HuH-7 (cell line): ENCODE measurements around the gene HIBCH.
"Not testable (repeated sequence)": the region's sequence is repeated elsewhere in the genome, so short reads cannot be mapped to it uniquely, and the experiment has no call there.

Experiments used
- DNase-seq: peaks from one replicate; pipeline ENCODE4 v3.0.0; 2011; ENCODE audit warnings: low spot score

HIBCH gene

GRCh38 chr2:190235551-190236075 lies 84.0 kb downstream of the HIBCH start:
- DNase-seq, result no peak

GRCh38 chr2:190235101-190235500 lies 84.5 kb downstream of the HIBCH start:
- DNase-seq, result no peak

GRCh38 chr2:190223989-190224388 lies 95.6 kb downstream of the HIBCH start:
- not testable (repeated sequence) for DNase-seq

GRCh38 chr2:190222745-190223144 lies 96.9 kb downstream of the HIBCH start:
- DNase-seq, result not testable (repeated sequence)

- DNase-seq, result no peak
Measured at GRCh38 chr2:190221429-190221828, 98.2 kb downstream of the HIBCH start.

GRCh38 chr2:190219186-190219585 lies 100.4 kb downstream of the HIBCH start:
- DNase-seq, result no peak

- no peak for DNase-seq
Measured at GRCh38 chr2:190217616-190218015, 102.0 kb downstream of the HIBCH start.

GRCh38 chr2:190216829-190217228 lies 102.8 kb downstream of the HIBCH start:
- DNase-seq, result no peak

- no peak for DNase-seq
Measured at GRCh38 chr2:190215620-190216019, 104.0 kb downstream of the HIBCH start.

- no peak for DNase-seq
Measured at GRCh38 chr2:190214426-190215194, 105.0 kb downstream of the HIBCH start.

- DNase-seq, result no peak
Measured at GRCh38 chr2:190213441-190214335, 105.9 kb downstream of the HIBCH start.

GRCh38 chr2:190210471-190210870 lies 109.2 kb downstream of the HIBCH start:
- DNase-seq, result no peak

- no peak for DNase-seq
Measured at GRCh38 chr2:190209559-190209958, 110.1 kb downstream of the HIBCH start.

- DNase-seq, result no peak
Measured at GRCh38 chr2:190207930-190208329, 111.7 kb downstream of the HIBCH start.

GRCh38 chr2:190205657-190206056 lies 114.0 kb downstream of the HIBCH start:
- DNase-seq, result no peak

GRCh38 chr2:190202604-190203003 lies 117.0 kb downstream of the HIBCH start:
- no peak for DNase-seq

- no peak for DNase-seq
Measured at GRCh38 chr2:190202018-190202417, 117.6 kb downstream of the HIBCH start.

GRCh38 chr2:190200603-190201002 lies 119.0 kb downstream of the HIBCH start:
- DNase-seq, result no peak

- no peak for DNase-seq
Measured at GRCh38 chr2:190199530-190199929, 120.1 kb downstream of the HIBCH start.

- DNase-seq, result no peak
Measured at GRCh38 chr2:190199109-190199508, 120.5 kb downstream of the HIBCH start.

- no peak for DNase-seq
Measured at GRCh38 chr2:190197143-190197720, 122.4 kb downstream of the HIBCH start.

GRCh38 chr2:190190507-190191162 lies 129.0 kb downstream of the HIBCH start:
- no peak for DNase-seq
